ENCODE measurements around the gene NHEJ1.

- TF ChIP-seq POLR2AphosphoS2 (IDR thresholded peaks at IDR 0.05; ENCODE audit: low read depth, low read length) (no peak), ZKSCAN5 (CRISPR knock-in tag; IDR thresholded peaks at IDR 0.05) (no peak), EP300 (IDR thresholded peaks at IDR 0.05; ENCODE audit: low read depth in 2 of 2, low read length in 2 of 2) (no peak), EP300 (CRISPR knock-in tag; IDR thresholded peaks at IDR 0.05; ENCODE audit: borderline replicate concordance) (no peak), THAP7 (CRISPR knock-in tag; IDR thresholded peaks at IDR 0.05) (no peak), ZMAT3 (CRISPR knock-in tag; conservative IDR thresholded peaks at IDR 0.05) (no peak)
- TF ChIP-seq, protein P1, sequence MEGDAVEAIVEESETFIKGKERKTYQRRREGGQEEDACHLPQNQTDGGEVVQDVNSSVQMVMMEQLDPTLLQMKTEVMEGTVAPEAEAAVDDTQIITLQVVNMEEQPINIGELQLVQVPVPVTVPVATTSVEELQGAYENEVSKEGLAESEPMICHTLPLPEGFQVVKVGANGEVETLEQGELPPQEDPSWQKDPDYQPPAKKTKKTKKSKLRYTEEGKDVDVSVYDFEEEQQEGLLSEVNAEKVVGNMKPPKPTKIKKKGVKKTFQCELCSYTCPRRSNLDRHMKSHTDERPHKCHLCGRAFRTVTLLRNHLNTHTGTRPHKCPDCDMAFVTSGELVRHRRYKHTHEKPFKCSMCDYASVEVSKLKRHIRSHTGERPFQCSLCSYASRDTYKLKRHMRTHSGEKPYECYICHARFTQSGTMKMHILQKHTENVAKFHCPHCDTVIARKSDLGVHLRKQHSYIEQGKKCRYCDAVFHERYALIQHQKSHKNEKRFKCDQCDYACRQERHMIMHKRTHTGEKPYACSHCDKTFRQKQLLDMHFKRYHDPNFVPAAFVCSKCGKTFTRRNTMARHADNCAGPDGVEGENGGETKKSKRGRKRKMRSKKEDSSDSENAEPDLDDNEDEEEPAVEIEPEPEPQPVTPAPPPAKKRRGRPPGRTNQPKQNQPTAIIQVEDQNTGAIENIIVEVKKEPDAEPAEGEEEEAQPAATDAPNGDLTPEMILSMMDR (CRISPR knock-in tag; IDR thresholded peaks at IDR 0.05) = no peak
These were observed 39.0 kb upstream of the NHEJ1 start for GRCh38 chr2:219199470-219200211.

Measured in HepG2 (cell line).